Transverse colon (tissue), 3 donors: Measurements from ENCODE around the gene ITGA6.

ENCODE experiments used
- POLR2A ChIP-seq: fragments of 450-650 bp; IDR thresholded peaks from one replicate; pipeline ENCODE4 v1.6.1; 2016; ENCODE audit warnings: antibody characterized with exemption, mild to moderate bottlenecking, moderate library complexity
- TF ChIP-seq, protein P1 (sequence below), 5 experiments: fragments of 200-600 bp in 3 of 5; fragments of 450-650 bp in 2 of 5; sonication (generic) in 3 of 5; IDR thresholded peaks; 1 replicate in 2 of 5; 2 replicates in 3 of 5; pipeline ENCODE4 v1.5.1; 2016 to 2017; ENCODE audit warnings: antibody characterized with exemption in 5 of 5, inconsistent platforms in 3 of 5, mild to moderate bottlenecking in 2 of 5, moderate library complexity in 1 of 5

DNA sequence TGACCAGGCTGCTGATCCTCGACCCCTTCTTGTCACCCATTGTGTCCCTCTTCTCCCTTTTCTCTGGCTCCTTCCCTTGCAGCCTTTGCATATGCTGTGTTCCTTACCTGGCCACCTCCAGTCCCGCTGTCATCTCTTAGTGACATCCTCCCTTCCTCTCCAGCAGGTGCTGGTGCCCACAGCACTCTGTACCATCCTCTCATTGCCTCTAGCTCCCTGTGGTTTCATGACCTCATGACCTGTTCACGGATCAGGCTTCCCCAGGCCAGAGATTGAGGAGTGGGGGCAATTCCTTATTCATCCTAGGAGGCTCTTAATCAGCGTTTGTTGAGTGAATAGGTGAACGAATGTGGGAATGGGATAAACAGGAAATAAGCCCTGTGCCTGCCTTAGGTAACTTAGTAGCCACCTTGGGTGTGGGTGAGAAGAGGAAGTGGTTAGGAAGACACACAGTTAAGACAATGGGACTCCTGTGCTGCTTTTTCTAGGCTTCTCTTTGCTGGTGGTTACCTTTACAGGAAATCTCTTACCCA lies 35.5 kb downstream of the ITGA6 start:
- TF ChIP-seq, protein P1, sequence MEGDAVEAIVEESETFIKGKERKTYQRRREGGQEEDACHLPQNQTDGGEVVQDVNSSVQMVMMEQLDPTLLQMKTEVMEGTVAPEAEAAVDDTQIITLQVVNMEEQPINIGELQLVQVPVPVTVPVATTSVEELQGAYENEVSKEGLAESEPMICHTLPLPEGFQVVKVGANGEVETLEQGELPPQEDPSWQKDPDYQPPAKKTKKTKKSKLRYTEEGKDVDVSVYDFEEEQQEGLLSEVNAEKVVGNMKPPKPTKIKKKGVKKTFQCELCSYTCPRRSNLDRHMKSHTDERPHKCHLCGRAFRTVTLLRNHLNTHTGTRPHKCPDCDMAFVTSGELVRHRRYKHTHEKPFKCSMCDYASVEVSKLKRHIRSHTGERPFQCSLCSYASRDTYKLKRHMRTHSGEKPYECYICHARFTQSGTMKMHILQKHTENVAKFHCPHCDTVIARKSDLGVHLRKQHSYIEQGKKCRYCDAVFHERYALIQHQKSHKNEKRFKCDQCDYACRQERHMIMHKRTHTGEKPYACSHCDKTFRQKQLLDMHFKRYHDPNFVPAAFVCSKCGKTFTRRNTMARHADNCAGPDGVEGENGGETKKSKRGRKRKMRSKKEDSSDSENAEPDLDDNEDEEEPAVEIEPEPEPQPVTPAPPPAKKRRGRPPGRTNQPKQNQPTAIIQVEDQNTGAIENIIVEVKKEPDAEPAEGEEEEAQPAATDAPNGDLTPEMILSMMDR (IDR thresholded peaks at IDR 0.05) = no peak
- TF ChIP-seq POLR2A = no peak
